DMS153 treated with DMSO at 0.1 percent for 48 hours (cell line): ENCODE results near the gene ACTR6.
A peak's percentile ranks its signal among the peaks of the same experiment; 100 is the strongest.
"Not testable (repeated sequence)": the region's sequence is repeated elsewhere in the genome, so short reads cannot be mapped to it uniquely, and the experiment has no call there.

Experiments used
- DNase-seq: peaks from one replicate; lab custom pipeline; 2025; ENCODE audit not compliant: unreplicated experiment; lab: John Stamatoyannopoulos, UW

Gene ACTR6

DNA sequence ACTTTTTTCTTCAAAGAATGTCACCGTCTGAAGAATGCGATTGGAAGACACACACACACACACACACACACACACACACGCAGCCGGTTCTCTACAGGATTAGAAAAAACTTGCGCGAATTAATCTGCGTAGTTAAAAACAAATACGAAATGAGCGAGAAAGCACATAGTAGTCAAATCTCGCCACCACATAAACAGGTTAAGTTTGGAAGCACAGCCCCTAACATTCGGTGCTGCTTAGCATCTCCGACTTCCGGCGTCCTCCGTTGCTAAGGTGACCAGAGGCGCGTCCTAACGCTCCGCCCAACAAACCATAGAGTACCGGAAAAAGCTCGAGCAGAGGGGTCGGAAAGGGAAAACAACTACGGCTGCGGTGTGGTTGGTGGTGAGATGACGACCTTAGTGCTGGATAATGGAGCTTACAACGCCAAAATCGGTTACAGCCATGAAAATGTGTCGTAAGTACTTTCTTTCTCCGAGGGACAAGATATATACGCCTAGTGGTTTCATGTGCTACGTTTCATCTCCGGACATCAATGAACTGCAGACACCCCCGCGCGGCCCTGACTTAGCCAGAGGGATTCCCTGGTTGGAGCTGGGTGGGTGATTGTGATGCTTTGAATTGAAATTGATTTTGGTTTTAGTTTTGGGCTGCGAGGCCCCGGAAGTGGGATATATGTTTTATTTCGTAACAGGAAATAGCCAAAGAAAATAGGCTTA is at the start of gene ACTR6:
TSS of gene ACTR6 (plus strand) at position 353 of the 719 bp plus-strand sequence. CDS start at position 390, 37 bp downstream.
- peak; percentile 86 for DNase-seq

GRCh38 chr12:100151769-100152168 is 48.8 kb upstream of the ACTR6 start:
- no peak for DNase-seq

DNA sequence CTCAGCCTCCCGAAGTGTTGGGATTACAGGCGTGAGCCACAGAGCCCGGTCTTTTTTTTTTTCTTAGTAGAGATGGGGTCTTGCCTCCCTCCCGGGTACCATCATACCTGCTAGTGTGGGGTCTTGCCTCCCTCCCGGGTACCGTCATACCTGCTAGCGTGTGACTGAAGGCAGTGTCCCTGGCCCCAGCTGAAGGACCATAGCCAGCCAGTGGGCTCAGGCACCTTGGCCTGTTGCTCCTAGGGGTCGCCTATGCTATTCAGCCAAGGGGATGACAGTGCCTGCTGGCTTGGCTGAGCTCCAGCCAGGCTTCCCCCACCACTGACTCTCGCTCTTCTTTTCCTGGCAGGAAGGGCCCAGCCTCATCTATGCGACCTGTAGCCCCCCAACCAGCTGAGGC is 47.5 kb upstream of the ACTR6 start:
- no peak for DNase-seq

DNA sequence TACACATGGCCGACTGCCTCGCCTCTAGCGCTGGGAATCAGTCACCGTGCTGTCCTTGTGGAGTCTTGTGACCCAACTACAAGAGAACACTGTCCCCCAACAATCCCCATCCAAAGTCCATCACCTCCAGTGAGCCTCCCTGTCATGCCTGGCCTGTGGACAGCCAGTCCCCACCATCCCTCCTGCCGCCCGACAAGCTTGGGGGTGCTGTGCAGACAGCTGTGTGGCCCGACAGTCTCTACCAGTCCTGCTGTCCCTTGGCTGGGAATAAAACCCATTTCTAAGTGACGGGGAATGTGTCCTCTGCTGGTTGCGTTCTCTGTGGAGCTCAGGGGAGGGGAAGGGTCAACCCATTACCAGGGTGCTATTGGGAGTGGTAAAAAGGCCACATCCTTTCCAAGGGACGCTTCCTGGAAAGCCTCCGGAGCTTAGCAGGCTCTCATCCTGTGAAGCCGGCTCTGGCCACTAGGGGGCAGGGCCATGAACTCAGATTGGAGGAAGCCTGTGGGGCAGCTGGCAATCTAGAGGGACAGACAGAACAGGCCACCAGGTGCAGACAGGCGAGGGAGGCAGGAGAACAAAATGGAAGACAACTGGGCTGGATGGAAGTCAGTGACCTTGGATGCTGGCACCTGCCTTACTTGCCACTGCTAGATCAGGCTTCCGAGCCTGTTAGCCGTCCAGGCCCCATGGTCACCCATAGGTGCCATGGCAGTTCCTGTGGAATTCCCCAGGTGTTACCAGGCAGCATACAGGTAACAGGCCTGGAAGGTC is 46.0 kb upstream of the ACTR6 start:
- no peak for DNase-seq

- no peak for DNase-seq
These were observed 43.7 kb upstream of the ACTR6 start for GRCh38 chr12:100156731-100157426.

GRCh38 chr12:100157427-100157821 is 43.2 kb upstream of the ACTR6 start:
- DNase-seq = no peak

- no peak for DNase-seq
These were observed 42.1 kb upstream of the ACTR6 start for GRCh38 chr12:100158535-100158934.

- DNase-seq = no peak
These were observed 41.1 kb upstream of the ACTR6 start for GRCh38 chr12:100159391-100160104.

DNA sequence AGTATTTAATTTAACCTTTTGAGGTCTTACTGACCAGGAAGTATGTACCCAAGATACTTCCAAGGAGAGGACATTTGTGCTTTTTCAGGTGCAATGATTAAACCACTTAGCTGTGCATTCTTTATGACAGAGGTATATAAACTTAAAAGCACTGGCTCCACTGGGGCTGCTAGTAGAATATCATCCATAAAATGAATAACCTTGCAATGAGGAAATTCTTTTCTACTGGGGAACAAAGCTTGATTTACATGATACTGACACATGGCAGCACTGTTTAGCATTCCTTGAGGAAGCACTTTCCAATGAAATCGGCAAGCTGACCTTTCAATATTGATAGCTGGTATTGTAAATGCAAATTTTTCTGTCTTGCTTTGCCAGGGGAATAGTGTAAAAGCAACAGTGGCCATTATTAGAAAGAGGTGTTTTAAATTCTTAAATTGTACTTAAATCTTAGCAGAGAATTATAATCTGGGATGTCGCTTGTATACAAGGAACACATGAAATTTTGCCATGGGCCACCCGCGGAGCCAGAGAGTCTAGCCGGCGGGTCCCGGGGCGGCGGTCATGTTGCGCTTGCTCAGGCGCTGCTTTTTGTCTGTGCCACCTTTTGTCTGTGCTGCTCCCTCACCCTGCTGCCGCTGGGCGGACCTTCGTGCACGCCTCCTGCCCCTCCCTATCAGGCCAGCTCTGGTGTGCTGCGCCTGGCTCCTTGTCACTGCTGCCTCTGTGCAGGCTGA is 37.0 kb upstream of the ACTR6 start:
- peak; percentile 49 for DNase-seq

DNA sequence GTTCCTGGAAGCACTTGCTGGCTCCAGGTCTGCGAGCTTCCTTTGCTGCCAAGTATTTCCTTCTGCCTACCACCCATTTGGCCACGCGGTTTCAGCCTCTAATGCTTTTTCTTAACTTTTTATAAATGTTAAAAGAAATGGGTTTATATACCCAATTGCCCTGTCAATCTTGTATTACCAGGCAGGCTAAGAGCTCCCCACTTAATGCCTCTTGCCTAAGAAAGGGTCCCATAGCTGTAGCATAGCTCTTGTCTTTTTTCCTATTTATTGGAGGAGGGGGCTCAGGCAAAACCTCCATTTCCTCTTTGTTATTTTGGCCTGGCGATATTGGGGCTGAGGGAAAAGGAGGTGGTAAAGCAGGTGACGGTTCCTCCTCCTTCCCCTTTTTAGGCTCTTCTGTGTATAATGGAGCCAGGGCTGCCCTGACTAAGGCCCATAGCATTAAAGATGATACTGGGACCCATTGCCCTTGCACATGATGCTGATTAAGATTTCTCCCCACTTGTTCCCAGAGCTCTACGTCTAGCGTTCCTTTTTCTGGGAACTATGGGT is 36.4 kb upstream of the ACTR6 start:
- DNase-seq = no peak

DNA sequence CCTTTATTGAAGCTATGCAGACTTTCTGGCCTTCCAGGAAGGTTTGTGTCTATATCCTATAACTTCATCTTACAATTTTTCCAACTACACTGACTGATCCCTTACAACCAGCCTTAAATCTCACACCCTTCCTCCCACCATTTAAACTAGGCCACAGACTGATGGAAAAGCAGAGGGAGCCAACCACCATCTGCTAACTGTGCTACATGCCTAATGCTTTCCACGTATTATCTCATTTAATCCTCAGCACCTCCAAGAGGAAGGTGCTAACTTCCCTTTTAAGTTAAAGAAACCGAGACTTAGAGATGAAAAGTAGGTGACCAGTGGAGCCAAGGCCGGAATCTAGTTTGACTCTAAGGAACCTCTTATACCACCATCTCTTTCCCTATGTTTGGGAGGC is 35.3 kb upstream of the ACTR6 start:
- DNase-seq = no peak

- no peak for DNase-seq
These were observed 34.4 kb upstream of the ACTR6 start for GRCh38 chr12:100166232-100166631.

DNA sequence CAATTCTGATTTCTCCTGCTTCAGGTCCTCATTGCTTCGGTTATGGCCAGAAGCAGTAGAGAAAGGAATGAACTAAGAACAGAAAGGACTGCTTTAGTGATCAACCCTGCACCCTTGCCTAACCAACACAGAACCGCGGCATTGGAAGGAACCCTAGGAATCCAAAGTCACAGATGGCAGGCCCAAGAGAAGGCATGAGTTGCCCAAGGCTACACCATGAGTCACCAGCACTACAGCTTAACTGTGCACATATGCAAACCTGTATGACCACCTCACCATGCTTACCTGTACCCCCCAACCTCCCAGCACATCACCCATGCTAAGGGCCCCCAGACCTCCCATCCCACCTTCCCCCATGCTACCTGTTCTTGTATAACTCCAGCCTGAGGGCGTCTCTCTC is 32.1 kb upstream of the ACTR6 start:
- DNase-seq = no peak

- no peak for DNase-seq
These were observed 31.3 kb upstream of the ACTR6 start for GRCh38 chr12:100169345-100169744.

DNA sequence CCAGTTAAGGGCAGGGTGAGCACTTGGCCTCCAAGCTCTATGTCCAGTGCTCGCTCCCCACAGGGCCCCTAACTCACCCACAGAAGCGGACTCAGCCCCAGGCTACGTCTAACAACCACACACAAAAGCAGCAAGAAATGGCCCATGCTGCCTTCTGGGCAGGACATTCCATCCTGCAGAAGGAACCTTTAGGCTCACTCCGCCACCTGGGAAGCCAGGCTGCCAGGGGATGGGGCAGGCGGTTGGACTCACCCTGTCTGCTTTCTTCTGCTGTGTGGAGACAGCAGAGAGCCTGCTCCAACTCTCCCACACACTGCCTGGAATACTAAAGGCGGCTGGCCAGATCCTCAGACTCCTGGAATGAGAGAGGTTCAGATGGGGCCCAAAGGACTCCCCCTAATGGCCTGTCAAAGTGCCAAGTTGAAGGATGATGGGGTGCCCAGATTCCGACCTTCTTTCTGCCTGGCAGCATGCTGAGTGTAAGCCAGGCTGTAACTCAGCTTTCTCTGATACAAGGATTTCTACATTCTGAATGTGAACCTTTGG is 30.2 kb upstream of the ACTR6 start:
- no peak for DNase-seq

DNA sequence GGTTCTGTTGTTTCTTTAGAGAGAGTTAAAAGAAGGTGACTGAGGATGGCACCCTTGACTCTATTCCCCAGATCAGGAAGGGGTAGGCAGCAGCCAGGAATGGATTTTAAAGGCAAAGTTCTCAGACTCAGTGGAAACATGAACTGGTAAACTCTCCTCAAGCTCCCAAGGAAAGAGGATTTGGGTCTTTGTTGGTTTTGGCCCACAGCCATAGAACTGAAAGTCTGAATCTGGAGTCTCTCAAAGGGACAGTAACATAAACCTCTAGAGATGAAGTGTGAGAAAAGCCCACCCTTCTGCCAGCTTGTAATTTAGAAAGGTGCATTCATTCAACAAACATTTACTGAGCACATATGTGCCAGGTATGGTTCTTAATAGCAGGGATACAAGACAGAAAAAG is 29.4 kb upstream of the ACTR6 start:
- DNase-seq = no peak

DNA sequence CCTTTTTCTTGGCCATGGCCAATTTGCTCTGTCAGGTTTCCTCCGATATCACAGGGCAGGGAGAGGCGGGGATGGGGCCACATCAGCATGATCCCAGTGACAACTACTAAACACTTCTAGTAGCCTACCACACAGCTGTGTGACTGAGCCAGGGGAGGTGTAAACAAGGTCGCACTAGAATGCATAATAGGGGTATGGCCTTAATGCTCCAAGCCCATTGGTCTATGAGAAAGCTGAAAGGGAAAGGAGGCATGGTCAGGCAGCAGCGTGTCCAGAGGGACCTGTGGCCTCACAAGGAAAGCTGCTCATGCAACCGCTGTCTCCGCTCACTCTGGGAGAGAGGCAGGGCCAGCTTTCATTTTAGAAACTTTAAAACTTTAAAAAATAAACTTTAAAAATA is 27.5 kb upstream of the ACTR6 start:
- DNase-seq = no peak

- no peak for DNase-seq
These were observed 26.1 kb upstream of the ACTR6 start for GRCh38 chr12:100174495-100174894.

GRCh38 chr12:100176493-100176892 is 24.1 kb upstream of the ACTR6 start:
- not testable (repeated sequence) for DNase-seq

- no peak for DNase-seq
These were observed 21.4 kb upstream of the ACTR6 start for GRCh38 chr12:100179252-100179651.
